Thoracic aorta endothelial cell (primary cell): ENCODE results near the gene ARHGAP23. TPM values are rescaled to one million over a fixed set of nuclear protein-coding genes. Genes with fewer than 3 reads are reported as not detected.

Experiments used
- total RNA-seq: library from RNA; depleted of rRNA; stranded (reverse); fragments of >200 nt; gene quantifications from 2 replicates; pipeline ENCODE4 v1.2.3, GENCODE V29; 2012

The ARHGAP23 gene
- 77.3 and 96.5 TPM in 2 replicates for total RNA-seq

GRCh38 chr17:38428112-38428642 is at the start of gene ARHGAP23:
Gene ARHGAP23 (plus strand): TSS chr17:38428464. CDS start chr17:38428486, 22 bp downstream.

Other genes with a start within 250 kb of the ARHGAP23 start
- not detected in 2 replicates for gene TBC1D3, start 235.9 kb upstream of the ARHGAP23 start, total RNA-seq
- gene MRPL45, start 131.3 kb upstream of the ARHGAP23 start, total RNA-seq, result 47.6 and 49.3 TPM in 2 replicates
- gene GPR179, start 84.5 kb upstream of the ARHGAP23 start, total RNA-seq, result not detected in 2 replicates
- gene SOCS7, start 76.6 kb upstream of the ARHGAP23 start, total RNA-seq, result 10.4 and 11.1 TPM in 2 replicates
- 0.22 and 0.27 TPM in 2 replicates for gene SRCIN1, start 177.5 kb downstream of the ARHGAP23 start, total RNA-seq
- gene EPOP, start 246.5 kb downstream of the ARHGAP23 start, total RNA-seq, result 3.7 and 5.8 TPM in 2 replicates